GM12892 (cell line): ENCODE results near the gene PAK3.

ENCODE experiments used
- DNase-seq: peaks from one replicate; pipeline ENCODE4 v3.0.0; 2011; ENCODE audit not compliant: insufficient read length
- FAIRE-seq: peaks from 2 replicates; lab custom pipeline; 2011; peaks lifted over from hg19 to GRCh38; lab: Jason Lieb, UNC
- POLR2A ChIP-seq: IDR thresholded peaks from 2 replicates; pipeline ENCODE4 v1.6.1; 2011; ENCODE audit warnings: low read depth, low read length, control low read depth
- POLR2AphosphoS5 ChIP-seq: IDR thresholded peaks from 2 replicates; pipeline ENCODE4 v1.6.1; 2011; ENCODE audit warnings: low read depth, low read length, control low read depth
- TAF1 ChIP-seq: IDR thresholded peaks from 2 replicates; pipeline ENCODE4 v1.6.1; 2011; ENCODE audit warnings: low read depth, mild to moderate bottlenecking, control low read depth, low read length, borderline replicate concordance

PAK3 gene

GRCh38 chrX:111102636-111103035, 6.6 kb downstream of the PAK3 start:
- TF ChIP-seq POLR2AphosphoS5 (no peak), POLR2A (no peak), TAF1 (no peak)
- FAIRE-seq: no peak
- no peak for DNase-seq

- DNase-seq: no peak
- no peak for FAIRE-seq
- no peak for TF ChIP-seq POLR2AphosphoS5
These were observed 7.3 kb downstream of the PAK3 start for GRCh38 chrX:111103246-111103645.

GRCh38 chrX:111110098-111110775, 14.2 kb downstream of the PAK3 start:
- DNase-seq (no peak), FAIRE-seq (no peak)
- TF ChIP-seq TAF1 (no peak), POLR2A (no peak), POLR2AphosphoS5 (no peak)

DNA sequence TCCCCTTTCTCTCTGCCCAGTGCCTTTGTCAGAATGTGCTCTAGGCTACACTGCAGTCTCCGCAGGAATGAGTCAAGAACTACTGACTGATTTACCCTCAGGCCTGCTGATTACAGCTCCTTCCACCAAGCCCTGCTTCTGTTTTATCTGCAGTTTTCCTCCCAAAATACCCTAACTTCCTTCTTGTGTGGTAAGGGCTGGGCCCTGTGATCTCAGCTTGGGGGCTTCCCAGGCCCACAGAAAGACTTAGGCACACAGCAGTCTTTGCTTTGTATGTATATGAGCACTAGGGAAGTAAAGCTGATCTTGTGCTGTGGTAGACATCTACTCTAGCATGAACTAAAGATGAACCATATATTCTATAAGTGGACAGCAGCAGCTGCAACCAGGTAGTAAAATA, 18.8 kb downstream of the PAK3 start:
- FAIRE-seq: no peak
- no peak for DNase-seq
- TF ChIP-seq POLR2AphosphoS5 (no peak), TAF1 (no peak), POLR2A (no peak)

GRCh38 chrX:111116666-111117065, 20.7 kb downstream of the PAK3 start:
- no peak for FAIRE-seq
- DNase-seq: no peak
- no peak for TF ChIP-seq TAF1
- TF ChIP-seq POLR2AphosphoS5: no peak
- no peak for TF ChIP-seq POLR2A

- TF ChIP-seq TAF1 (no peak), POLR2AphosphoS5 (no peak), POLR2A (no peak)
These were observed 23.4 kb downstream of the PAK3 start for GRCh38 chrX:111119341-111119740.

GRCh38 chrX:111123125-111123524, 27.1 kb downstream of the PAK3 start:
- TF ChIP-seq POLR2AphosphoS5 (no peak), POLR2A (no peak), TAF1 (no peak)
- FAIRE-seq: no peak
- DNase-seq: no peak

More at GRCh38 chrX:111119341-111119740, 23.4 kb downstream of the PAK3 start:
- FAIRE-seq (no peak), DNase-seq (no peak)

DNA sequence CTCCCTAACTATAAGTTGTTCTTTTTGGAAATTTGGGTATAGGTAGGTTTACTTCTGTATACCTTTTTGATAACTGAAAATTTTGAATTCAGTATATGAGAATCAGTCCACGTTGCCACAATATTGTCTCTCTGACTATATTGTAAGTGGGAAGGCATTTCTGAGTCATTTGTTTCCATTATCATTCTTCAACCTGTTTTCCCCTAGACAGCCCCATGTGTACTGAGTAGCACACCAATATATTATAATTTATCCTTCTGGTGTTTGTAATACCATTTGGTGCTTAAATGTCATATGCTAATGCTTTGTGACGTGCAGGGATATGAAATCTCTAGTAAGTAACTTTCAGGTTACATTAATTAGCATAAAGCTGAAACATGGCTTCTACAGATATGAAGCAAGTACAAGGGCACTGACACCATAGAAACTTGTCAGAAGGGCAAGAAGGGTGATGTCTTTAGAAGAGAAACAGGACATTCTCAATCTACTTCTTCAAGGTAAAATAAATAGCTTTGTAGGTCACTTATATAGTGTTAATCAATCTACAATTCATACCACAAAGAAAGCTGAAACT, 27.7 kb downstream of the PAK3 start:
- FAIRE-seq (peak; percentile 38), DNase-seq (no peak)
- TF ChIP-seq TAF1 (no peak), POLR2AphosphoS5 (no peak), POLR2A (no peak)

DNA sequence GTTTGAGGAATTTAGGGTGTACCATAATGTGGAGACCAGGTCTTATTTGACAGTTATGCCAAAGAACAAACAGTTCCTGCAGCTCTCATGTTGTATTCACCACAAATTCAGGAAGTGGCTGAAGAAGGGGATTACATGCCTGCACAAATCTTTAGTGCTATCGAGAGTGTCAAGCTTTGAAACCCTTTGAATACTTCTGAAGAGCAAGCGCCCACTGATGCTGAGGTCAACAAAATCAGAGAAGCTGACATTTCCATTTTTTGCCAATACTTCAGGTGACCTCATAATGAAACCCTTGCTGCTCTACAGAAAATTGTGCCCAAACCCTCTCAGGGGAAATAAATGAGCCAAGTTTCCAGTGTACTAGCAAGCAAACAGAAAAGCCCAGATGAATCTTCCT, 28.4 kb downstream of the PAK3 start:
- no peak for DNase-seq
- TF ChIP-seq POLR2AphosphoS5 (no peak), POLR2A (no peak), TAF1 (no peak)
- peak; percentile 42 for FAIRE-seq

DNA sequence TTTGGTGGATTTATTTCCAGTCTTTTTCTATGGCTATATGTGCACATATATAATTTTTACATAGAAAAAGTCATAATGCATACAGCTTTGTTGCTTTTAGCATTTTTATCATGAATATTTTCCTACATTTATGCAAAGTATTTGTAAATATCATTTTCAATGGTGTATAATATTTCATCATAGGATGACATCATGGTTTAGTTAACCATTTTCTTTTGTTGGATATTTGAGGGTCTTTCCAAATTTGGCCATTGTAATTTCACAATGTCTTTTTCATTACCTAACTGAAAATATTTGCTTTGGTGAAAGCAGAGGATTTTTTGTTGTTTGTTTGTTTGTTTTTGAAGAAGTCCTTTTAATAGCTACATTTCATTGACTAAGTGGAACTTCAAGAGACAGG, 31.0 kb downstream of the PAK3 start:
- no peak for FAIRE-seq
- TF ChIP-seq POLR2A (no peak), TAF1 (no peak), POLR2AphosphoS5 (no peak)
- no peak for DNase-seq

DNA sequence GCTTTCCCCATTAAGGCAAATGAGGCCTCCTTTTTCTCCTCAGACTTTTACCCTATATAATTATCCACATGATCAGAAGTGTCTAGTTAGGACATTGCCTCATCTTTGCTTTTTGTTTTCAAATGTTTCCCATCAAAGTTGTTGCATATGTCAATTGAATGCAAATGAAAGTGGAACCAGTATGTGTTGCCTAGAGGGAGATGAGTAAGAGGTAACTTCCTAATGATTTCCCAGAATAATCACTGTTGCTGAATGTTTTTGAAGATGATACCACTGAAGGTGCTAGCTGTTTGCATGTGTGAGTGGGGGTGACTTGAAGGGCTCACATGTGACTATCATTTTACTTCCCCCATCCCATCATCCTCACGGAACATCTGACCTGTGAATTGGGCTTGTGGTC, 33.9 kb downstream of the PAK3 start:
- TF ChIP-seq POLR2A (no peak), TAF1 (no peak), POLR2AphosphoS5 (no peak)
- DNase-seq (no peak), FAIRE-seq (no peak)

DNA sequence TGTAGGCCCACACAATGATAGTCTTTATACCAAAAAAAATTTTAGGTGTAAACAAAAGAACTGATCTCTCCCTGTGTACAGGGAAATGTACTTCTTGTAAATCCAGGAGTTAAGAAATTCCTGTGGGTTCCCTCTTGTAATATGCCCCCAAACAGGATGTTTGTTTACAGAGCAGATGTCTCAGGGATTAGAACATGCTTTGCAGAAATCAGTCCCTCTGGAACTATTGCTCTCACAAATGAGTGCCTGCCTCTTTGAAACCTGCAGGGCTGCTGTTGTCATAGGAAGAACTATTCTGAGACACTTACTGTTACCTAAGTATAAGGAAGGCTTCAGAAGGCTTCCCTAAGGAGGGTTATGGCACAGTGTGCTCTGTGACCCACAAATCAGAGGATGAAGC, 35.6 kb downstream of the PAK3 start:
- DNase-seq: no peak
- no peak for FAIRE-seq
- TF ChIP-seq POLR2AphosphoS5 (no peak), TAF1 (no peak), POLR2A (no peak)
